ENCODE data around the gene ME3. TPM values are rescaled to one million over a fixed set of nuclear protein-coding genes. Genes with fewer than 3 reads are reported as not detected.
A peak's percentile ranks its signal among the peaks of the same experiment; 100 is the strongest.
"Not testable (repeated sequence)": the region's sequence is repeated elsewhere in the genome, so short reads cannot be mapped to it uniquely, and the experiment has no call there.

ME3 gene
- total RNA-seq, 1 experiment from 2014 or later, result 5.7 TPM

DNA sequence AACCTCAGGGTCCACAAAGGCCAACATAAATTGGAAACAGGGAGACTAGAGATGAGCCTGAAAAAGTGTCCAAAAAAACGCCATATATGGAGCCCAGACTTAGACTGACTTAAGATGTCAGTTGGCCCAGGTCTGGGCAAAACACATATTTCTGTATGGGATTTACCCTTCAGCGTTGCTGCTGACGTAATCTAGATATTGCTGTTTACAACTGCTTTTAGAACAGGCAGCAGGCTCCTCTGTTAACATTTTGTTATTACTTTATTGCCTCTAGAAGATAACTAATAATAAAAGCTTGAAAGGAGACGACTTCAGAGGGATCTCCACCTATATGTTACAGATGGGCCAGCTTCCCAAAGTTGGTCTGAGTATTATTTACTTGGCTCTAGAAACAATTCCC, 8.7 kb downstream of the ME3 start:
- DNase-seq (ENCODE audit: low read depth), result no peak

DNA sequence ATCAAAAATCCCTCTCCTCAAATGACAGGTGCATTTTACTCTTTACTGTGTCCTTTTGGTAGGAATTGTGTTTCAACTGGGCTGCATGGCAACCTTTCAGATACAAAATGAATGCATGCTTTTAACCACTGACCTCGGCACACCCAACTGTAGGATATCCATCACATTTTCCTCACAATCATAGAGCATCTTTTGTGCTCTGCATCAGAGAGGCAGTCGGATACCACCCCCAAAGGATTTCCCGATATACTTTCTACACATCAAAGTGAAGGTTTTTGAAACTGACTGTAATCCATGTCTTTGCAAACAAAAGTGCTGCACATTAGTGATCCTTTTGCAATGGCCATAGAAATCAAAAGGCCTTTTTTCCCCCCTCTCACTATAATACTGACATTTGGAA, 9.1 kb downstream of the ME3 start:
- no peak for DNase-seq (ENCODE audit: low read depth)

DNA sequence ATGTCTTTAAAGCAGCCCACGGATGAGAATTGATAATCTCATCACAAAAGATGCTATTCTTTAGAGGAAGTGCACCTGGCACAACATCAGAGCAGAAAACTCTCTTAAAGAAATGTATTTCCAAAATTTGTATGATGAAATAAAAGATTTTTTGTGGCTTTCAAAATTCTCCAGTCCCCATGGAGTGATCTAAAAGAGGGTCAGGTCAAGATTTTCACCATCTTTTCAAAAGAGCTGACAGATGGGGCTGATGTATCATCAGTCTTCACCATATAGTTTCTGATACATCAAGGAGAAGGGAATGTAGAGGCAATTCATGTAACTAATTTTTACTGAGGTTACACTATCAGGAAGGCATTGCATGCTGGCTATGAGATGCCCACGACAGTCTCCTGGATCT, 11.7 kb downstream of the ME3 start:
- DNase-seq (ENCODE audit: low read depth), result no peak

DNA sequence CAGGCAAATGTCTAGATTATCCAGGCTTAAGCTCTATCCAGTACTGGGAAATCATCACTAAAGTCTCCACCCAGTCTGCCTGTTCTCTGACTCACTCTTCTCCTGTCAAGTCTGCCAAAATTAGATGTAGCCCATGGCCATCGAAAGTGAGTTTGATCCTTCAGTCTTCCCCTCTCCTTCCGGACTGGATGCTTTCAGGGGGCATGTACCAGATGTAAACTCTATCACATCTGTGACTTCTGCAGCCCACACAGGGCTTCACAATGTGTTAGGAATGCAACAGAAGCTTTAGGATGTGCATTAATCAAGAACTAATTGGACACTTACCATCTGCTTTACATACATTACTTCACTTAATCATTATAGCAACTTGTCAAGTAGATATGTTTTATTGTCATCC, 12.3 kb downstream of the ME3 start:
- peak; percentile 70 for DNase-seq (ENCODE audit: low read depth)

DNA sequence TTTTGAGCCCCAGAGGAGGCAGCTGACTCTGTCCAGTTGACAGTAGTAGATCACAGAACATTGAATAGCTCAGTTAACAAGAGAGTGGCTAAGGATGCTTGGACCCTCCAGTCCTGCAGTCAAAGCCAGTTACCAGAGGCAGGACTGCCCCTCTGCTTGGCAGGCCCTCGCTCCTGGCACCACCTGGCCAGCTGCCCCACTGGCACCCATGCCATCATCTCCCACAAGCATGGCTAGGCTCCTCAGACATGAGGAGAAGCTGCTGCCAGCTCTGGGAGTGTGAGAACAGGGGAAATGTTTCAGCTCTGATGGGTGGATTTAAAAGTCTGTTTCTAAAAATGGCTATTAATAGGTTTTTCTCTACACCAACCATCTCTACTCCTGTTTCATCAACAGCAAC, 13.9 kb downstream of the ME3 start:
- DNase-seq (ENCODE audit: low read depth), result no peak

DNA sequence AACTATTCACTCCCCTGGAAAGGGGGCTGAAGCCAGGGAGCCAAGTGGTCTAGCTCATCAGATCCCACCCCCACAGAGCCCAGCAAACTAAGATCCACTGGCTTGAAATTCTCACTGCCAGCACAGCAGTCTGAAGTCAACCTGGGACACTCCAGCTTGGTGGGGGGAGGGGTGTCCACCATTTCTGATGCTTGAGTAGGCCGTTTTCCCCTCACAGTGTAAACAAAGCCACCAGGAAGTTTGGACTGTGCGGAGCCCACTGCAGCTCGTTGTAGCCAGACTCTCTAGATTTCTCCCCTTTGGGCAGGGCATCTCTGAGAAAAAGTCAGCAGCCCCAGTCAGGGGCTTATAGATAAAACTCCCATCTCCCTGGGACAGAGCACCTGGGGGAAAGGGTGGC, 27.2 kb downstream of the ME3 start:
- not testable (repeated sequence) for DNase-seq (ENCODE audit: low read depth)

DNA sequence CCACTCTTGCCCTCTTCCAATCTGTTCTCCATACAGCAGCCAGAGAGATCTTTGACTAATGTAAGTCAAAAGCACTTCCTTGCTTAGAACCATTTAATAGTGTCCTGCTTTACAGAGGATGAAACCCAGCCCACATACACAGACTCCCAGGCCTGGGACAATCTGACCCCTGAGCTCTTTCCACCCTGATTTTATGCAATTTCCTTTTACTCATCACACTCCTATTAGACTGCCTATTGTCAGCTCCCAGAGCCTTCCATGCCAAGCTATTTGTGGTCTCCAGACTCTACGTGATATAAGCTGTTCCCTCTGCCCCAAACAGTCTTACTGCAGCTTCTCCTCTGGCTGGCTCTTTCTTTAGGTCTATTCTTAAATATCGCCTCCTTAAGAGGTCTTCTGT, 28.1 kb downstream of the ME3 start:
- peak; percentile 81 for DNase-seq (ENCODE audit: low read depth)

DNA sequence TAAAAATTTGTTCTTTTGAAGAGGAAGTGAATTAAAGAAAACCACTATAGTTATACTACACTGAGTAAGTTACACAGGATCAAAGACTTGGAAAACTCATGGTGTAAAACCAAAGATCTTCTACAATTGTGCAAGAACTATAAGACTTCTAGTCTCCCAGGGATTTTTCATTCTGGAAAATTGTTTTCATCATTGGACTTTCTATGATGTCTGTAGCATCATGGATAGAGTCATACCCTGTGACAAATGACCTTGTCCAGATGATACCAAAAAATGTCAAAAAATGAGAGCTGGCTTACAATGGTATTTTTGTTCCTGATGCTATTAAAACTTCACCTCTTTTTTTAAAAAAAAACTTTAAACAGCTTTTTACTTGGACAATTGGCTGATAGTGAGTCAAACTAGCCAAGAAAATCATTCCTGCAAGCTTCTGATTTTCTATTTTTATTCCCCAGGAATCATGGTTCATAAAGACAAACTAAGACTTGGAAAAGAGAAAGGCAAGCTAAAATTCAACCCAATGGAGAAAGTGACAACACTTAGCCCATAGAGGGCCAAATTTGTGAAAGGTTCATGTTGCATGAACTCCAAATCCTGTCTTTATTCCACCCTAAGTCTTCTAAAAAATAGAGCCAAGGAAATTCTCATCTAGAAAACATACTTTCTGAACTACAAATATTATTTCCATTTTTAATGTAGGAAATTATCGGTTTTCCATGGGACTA, 30.7 kb downstream of the ME3 start:
- no peak for DNase-seq (ENCODE audit: low read depth)

DNA sequence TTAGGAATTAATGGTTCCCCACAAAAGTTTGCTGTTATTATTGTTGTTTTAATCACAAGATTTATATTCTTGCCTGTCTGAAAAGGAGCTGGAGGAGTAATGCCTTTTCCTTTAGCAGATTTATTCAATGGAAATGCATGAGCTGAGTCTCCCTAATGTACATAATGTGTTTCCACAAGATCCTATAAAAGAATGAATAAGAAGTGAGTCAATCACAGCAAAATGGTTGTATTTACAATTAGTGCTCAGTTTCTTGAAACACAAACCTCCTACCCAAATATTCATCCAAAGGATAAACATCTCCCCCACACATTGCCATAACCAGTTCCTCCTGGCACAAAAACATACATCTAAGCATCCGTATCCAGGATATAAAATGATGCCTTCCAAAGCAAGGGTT, 33.3 kb downstream of the ME3 start:
- DNase-seq (ENCODE audit: low read depth), result peak; percentile 61

DNA sequence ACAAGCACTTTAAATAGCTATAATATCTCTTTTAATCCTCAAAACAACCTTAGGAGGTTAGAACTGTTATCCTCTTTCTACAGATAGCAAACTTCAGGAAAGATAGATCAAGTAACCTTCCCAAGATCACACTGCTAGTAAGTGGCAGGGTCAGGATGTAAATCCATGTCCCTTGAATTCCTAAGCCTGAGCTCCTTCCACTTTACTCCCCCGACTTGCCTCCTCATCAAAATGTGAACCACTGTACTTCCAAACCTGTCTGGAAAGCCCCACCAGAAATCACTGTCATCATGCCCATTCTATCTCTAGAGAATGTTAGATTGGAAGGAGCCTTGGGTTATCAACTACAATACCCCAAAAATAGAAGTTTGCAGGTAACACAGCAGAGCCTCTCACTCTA, 33.7 kb downstream of the ME3 start:
- DNase-seq (ENCODE audit: low read depth), result no peak

DNA sequence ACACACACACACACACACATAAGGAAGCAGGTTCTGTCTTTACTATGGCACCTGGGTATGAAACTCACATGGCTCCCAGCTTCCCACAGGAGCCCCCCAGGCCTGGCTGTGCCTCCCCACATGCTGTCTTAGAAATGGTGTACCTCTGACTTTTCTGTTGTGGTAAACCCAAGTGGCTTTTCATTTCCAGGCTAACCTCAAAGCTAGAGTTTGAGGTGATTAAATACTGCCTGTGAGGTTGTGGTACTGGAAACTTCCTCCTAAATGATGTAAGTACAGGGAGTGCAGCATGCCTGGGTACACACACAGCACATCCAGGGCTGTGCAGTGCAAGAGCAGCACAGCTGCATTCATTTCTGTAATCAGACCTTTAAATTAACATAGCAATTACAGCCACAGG, 34.4 kb downstream of the ME3 start:
- peak; percentile 79 for DNase-seq (ENCODE audit: low read depth)

DNA sequence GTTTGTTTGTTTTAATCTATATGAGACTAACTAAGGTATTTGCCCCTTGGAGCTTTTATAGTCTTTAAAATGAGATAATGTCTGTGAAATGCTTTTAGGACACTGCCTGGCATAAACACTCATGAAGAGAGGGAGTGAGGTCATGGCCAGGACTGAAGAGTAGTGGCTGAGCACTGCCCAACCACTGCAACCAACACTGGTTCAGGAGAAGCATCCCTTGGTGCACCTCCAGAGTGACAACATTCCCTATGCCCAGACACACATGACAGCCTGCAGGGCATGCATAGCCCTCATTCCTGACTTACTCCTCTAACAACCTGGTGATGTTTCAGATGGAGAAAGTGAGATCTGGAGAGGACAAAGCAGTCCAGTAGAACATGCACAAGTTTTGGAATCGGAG, 36.1 kb downstream of the ME3 start:
- DNase-seq (ENCODE audit: low read depth), result peak; percentile 81

DNA sequence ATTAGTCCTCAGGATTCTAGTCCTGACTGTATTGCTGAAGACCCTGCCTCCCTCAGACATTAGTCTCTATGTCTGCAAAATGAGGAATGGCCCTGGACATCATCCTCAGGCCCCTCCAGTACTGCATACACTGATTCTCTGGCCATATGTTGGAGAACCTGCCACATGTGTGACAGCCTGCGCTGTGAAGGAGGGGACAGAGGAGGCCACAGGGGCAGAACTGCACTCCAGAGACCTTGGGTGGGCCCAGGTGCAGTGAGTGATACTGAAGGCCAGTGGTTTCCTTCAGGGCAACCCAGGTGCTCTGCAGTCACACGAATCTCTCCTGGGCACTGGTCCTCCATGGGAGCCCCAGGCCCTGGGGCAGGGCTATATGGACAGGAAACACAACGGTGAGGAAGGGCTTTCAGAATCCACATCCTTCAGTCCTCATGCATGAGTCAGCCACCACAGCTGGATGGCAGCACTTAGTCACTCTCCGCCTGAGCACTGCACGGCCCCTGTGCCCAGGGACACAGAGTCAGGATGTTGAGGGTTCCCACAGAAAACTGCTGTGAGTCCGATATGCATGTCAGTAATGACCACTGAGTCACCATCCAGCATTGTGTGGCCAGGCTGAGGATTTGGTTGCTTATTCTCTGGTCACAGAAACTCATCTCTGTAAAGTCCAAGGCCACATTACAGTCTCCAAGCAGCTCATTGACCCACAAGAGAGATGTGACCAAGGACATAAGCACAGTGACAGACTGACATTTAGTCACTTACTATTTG, 39.7 kb downstream of the ME3 start:
- peak; percentile 100 for DNase-seq (ENCODE audit: low read depth)

DNA sequence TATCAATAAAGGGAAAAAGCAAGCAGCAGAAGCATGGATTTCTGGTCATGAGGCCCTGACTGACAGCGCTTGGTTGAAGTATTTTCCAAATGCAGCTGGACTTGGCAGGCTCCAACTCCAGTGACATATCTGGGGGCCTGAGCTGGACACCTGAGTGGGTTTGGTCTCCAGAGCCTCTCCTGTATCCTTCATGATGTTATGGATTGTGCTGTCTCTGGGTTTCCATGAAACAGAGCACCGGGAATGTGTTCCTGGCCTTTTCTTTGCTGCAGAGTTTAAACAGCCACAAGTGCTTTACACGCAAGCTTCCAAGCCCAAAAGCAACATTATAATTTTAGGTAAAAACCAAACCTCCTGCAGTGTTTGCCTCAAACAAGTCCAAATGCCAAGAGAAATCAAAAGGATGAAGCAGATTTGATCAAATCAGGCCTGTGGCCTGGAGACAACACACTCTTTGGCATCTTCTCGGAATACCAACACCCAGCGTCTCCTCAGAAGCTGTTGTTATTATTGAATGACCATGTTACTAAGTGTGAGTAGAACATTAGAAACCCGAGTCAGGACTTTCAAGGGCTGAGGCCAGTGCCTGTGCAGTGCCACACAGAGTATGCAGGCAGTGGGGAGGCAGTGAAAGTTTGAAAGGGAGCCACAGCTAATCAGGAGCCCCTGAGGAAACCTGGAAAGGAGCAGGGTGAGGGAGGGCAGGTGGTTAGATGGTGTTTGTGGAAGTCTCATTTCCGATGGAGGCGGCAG, 42.0 kb downstream of the ME3 start:
- DNase-seq (ENCODE audit: low read depth), result no peak

DNA sequence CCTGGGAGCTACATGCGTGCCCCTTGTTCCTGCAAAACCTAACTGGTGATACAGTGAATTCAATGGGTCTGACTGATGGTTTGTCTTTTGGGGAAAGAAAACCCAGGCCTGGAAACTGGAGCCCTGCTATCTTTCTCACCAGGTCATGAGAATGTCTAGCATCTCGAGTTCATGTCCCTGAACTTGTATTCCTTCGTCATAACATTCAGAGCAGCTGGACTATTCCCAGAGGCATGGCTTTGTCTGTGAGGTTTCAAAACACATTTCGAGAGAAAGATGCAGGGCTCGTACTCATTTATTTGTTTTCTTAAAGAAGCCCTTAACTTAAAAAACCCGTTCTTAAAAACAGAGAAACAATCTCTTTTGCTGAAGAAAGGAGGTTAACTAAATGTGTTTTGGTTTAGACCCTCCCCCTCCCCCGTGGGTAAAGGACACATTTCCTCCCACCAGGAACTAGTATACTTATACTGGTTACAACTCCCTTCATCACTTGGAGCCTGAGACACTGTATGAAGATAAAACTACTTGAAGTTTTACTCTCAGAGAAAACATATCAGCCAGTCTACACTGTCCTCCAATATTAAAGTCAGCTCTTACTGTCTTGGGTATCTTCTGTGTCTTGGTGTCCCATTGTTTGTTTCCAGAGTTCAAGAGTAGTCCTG, 43.2 kb downstream of the ME3 start:
- DNase-seq (ENCODE audit: low read depth), result no peak

DNA sequence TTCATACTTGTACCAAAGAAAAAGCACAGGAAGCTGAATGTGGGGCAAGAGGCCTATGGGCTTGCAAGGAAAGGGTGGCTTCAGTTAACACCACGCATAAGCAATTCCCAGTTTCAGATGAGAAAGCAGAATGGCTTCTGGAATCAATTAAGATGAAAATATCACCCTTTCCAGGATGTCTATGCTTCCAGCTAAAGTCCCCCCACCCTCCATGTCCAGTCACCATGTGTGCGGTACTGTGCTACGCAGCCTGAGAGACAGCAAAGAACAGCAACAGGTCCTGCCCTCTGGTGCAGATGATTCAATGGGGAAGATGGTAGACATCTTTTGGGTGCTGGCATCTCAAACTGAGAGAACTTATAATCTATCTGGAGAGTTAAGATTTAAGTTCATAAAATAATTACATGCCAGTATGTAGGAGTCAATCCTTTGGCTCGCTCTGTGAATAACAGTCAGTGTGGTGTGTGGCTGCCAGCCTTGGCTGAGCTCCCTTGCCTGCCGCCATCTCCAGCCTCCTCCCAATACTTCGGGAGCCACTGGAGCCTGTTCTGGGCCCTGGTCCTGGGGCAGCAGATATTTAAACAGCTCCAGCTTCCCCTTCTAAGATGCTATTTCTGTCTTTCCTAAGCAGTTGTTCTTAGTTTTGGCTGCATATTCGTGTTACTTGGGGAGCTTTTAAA, 44.5 kb downstream of the ME3 start:
- DNase-seq (ENCODE audit: low read depth), result no peak

DNA sequence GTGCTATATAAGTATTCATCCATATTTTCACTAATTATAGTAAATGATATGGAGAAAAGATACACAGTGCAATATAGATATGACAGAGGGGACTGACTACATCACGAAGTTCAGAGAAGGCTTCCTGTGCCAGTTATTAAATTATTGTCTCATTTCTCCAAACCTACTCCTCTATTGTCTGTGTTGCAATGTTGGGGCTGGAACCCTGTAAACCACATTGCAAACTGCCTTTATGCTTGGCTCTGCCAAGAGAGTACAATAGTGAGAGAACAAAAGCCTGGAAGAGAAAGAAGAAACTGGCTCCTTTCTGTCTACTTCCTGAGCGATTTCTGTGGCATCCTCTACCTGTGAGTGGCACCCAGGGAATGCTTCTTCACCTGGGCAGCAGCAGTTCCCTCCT, 46.4 kb downstream of the ME3 start:
- no peak for DNase-seq (ENCODE audit: low read depth)

DNA sequence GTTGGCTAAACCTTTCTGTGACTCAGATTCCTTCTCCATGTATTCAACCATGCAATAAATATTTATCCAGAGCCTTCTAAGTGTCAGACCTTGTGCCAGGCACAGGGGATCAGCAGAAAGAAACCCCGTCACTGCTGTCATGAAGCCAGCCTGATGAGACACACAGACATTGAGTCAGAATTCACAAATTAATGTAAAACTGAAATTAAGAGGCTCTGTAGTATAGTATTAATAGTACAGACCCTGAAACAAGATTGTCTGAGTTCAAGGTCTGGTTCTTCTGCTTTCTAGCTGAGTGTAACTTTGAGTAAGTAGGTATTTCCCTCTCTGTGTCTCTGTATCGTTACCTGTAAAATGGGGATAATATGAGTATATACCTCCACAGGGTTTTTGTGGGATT, 46.9 kb downstream of the ME3 start:
- DNase-seq (ENCODE audit: low read depth), result peak; percentile 45

DNA sequence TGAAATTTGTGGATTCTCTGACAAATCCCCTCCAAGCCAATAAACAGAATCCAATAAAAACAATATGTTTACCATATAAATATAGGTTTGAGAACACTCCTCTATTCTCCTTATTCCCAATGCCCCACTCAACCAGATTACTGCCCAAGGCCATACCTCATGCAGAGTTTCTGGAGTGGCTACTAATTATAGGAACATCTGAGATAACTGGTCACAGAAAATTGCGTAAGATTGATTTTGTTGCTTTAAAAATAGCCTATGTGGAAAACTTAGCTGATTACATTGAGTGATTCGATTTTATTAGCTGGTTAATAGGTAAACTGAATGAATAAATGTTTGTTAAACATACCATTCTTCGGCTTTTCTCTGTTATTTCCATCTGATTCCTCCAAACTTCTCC, 48.0 kb downstream of the ME3 start:
- peak; percentile 44 for DNase-seq (ENCODE audit: low read depth)

DNA sequence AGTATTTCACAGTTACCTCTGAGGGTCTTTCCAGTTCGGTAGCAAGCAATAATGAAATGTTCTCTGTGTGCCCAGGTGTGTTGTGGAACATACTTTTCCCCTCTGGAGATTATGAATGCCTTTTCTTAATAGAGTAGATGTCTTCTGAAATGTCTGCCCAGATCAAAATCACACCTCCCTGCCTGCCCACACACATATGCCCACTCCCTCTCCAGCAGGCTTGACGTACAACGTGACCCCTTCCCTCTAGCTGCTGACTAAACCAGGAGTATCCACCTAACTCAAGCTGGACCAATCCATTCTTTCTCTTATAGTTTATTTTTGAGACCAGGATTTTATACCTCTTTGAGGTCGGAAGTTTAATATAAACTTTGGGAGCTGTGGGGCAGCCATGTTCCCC, 48.7 kb downstream of the ME3 start:
- no peak for DNase-seq (ENCODE audit: low read depth)

DNA sequence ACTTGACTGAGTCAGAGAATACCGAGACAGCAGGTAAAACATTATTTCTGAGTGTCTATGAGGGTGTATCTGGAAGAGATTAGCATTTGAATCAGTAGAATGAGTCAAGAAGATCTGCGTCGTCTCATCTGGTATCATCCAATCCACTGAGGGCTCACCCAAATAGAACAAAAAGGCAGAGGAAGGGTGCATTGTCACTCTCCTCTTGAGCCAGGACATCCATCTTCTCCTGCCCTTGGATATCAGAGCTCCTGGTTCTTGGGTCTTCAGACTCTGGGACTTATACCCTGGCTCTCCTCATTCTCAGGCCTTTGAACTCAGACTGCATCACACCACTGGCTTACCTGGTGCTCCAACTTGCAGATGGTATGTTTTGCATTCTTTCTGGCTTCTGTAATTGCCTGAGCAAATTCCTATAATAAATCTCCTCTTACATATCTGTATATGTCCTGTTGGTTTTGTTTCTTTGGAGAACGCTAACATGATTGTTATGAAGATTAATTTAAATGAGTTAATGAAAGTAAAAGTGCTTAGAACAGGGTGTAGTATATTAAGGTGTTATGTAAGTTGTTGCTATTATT, 49.3 kb downstream of the ME3 start:
- DNase-seq (ENCODE audit: low read depth), result no peak

Data from M059J (cell line).